ENCODE results near the gene HDAC4. TPM values are rescaled to one million over a fixed set of nuclear protein-coding genes. Genes with fewer than 3 reads are reported as not detected.

Gene HDAC4
- total and polyA plus RNA-seq, 2 of the 8 experiments (the other 6 are each of a cell fraction or from before 2014, with no cell fraction given): 15.4 to 31.5 TPM

- TF ChIP-seq CEBPB (IDR thresholded peaks at IDR 0.05; ENCODE audit: low read depth, low read length) (no peak), TAF1 (IDR thresholded peaks at IDR 0.05; ENCODE audit: low read depth, low read length) (no peak), RAD21 (IDR thresholded peaks at IDR 0.05 in 1 of 2, conservative IDR thresholded peaks at IDR 0.05 in 1 of 2; ENCODE audit: low read depth in 2 of 2, low read length in 2 of 2) (no peak), MAFK (IDR thresholded peaks at IDR 0.05; ENCODE audit: low read depth, low read length) (no peak)
Measured at GRCh38 chr2:239156516-239157265, 244.1 kb downstream of the HDAC4 start (continued).

Data from H1 (cell line).